Osteocyte (in vitro differentiated cells): ENCODE measurements around the gene TMPRSS11D. TPM values are rescaled to one million over a fixed set of nuclear protein-coding genes. Genes with fewer than 3 reads are reported as not detected.

Experiments used
- DNase-seq: peaks from one replicate; pipeline ENCODE4 v3.0.0; 2021; ENCODE audit warnings: mixed read lengths; ENCODE audit not compliant: unreplicated experiment; ENCODE audit errors: extremely low spot score
- H3K27ac Mint-ChIP-seq: one replicate; pipeline ENCODE4 v1.8.0; 2021; ENCODE audit warnings: mild to moderate bottlenecking, mixed read lengths; ENCODE audit not compliant: unreplicated experiment
- H3K27me3 Mint-ChIP-seq: one replicate; pipeline ENCODE4 v1.8.0; 2021; ENCODE audit warnings: mixed read lengths; ENCODE audit not compliant: unreplicated experiment
- H3K36me3 Mint-ChIP-seq: one replicate; pipeline ENCODE4 v1.8.0; 2021; ENCODE audit warnings: mixed read lengths; ENCODE audit not compliant: unreplicated experiment
- H3K4me1 Mint-ChIP-seq: one replicate; pipeline ENCODE4 v1.8.0; 2021; ENCODE audit warnings: mixed read lengths; ENCODE audit not compliant: unreplicated experiment
- H3K4me3 Mint-ChIP-seq: one replicate; pipeline ENCODE4 v1.8.0; 2021; ENCODE audit warnings: mild to moderate bottlenecking, moderate library complexity, mixed read lengths; ENCODE audit not compliant: unreplicated experiment
- H3K9me3 Mint-ChIP-seq: one replicate; pipeline ENCODE4 v1.8.0; 2021; ENCODE audit warnings: mixed read lengths; ENCODE audit not compliant: unreplicated experiment
- total RNA-seq: library from RNA; stranded (reverse); gene quantifications from 2 replicates; pipeline ENCODE4 v1.2.1, GENCODE V29; 2021
- TF ChIP-seq, protein P1 (sequence below): fragments of 200-600 bp; sonication (generic); IDR thresholded peaks from 2 replicates; pipeline ENCODE4 v1.5.0; 2021; ENCODE audit warnings: antibody characterized with exemption, mild to moderate bottlenecking, moderate library complexity

The TMPRSS11D gene
- total RNA-seq, 1 donor from 2014 or later = not detected

- Mint-ChIP-seq H3K27ac (no peak overlapping the region), H3K4me3 (no peak overlapping the region), H3K36me3 (no peaks in the 10 kb centered on the region), H3K9me3 (no peaks in the 10 kb centered on the region), H3K4me1 (peaks cover 8% of the 10 kb centered on the region), H3K27me3 (no peaks in the 10 kb centered on the region)
- no peak for DNase-seq
- TF ChIP-seq, protein P1, sequence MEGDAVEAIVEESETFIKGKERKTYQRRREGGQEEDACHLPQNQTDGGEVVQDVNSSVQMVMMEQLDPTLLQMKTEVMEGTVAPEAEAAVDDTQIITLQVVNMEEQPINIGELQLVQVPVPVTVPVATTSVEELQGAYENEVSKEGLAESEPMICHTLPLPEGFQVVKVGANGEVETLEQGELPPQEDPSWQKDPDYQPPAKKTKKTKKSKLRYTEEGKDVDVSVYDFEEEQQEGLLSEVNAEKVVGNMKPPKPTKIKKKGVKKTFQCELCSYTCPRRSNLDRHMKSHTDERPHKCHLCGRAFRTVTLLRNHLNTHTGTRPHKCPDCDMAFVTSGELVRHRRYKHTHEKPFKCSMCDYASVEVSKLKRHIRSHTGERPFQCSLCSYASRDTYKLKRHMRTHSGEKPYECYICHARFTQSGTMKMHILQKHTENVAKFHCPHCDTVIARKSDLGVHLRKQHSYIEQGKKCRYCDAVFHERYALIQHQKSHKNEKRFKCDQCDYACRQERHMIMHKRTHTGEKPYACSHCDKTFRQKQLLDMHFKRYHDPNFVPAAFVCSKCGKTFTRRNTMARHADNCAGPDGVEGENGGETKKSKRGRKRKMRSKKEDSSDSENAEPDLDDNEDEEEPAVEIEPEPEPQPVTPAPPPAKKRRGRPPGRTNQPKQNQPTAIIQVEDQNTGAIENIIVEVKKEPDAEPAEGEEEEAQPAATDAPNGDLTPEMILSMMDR = no peak
Observed at GRCh38 chr4:67884701-67885100, 899 bp upstream of the TMPRSS11D start.

GRCh38 chr4:67883458-67883857, 344 bp downstream of the TMPRSS11D start:
- H3K4me1 Mint-ChIP-seq = peaks cover 8% of the 10 kb centered on the region

DNA sequence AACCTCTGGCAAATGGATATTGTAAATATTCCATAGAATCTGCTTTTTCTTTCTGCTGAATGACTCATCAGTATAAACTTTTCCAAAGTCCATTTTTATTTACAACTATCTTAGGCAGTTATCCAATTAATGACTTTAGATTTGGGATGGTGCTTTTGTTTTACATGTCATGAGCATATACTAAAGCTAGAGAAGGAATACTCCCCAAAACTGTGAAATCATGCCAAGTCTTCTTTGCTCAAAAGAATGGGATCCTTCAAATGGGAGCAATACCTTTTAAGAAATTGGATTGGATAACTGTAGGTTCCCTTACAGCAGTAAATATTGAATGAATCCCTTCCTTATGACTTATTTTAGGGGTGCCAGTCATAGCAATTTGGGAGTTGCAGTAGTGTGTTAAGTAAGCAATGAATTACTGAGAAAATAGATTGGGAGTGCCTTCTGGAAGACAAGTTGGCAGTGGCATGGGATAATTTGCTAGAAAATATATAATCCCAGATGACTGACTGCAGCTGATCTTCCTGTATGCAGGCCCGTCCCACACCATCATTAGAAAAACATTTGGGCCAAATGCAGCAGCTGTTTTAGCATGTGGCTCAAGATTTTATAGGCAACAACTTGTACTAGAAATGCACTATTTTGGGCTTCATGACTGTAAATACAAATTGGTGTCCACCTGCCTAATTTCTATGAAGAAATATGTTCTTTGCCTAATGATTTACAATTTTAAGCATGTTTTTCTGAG, 2.8 kb downstream of the TMPRSS11D start:
- TF ChIP-seq, protein P1 = no peak
- peaks cover 3% of the 10 kb centered on the region for H3K27me3 Mint-ChIP-seq
- H3K27ac Mint-ChIP-seq = no peak overlapping the region
- no peaks in the 10 kb centered on the region for H3K9me3 Mint-ChIP-seq
- H3K4me3 Mint-ChIP-seq = no peak overlapping the region
- H3K36me3 Mint-ChIP-seq = no peaks in the 10 kb centered on the region
- H3K4me1 Mint-ChIP-seq = peaks cover 5% of the 10 kb centered on the region
- no peak for DNase-seq

More at GRCh38 chr4:67883458-67883857, 344 bp downstream of the TMPRSS11D start:
- TF ChIP-seq, protein P1 = no peak
- DNase-seq = no peak
- Mint-ChIP-seq H3K9me3 (no peaks in the 10 kb centered on the region), H3K36me3 (no peaks in the 10 kb centered on the region), H3K27ac (no peak overlapping the region), H3K27me3 (no peaks in the 10 kb centered on the region), H3K4me3 (no peak overlapping the region)

GRCh38 chr4:67879486-67879885, 4.3 kb downstream of the TMPRSS11D start:
- H3K4me1 Mint-ChIP-seq = no peaks in the 10 kb centered on the region
- H3K4me3 Mint-ChIP-seq = no peak overlapping the region
- peaks cover 12% of the 10 kb centered on the region for H3K27me3 Mint-ChIP-seq
- no peak for DNase-seq
- H3K27ac Mint-ChIP-seq = no peak overlapping the region
- TF ChIP-seq, protein P1 = no peak
- no peaks in the 10 kb centered on the region for H3K9me3 Mint-ChIP-seq
- no peaks in the 10 kb centered on the region for H3K36me3 Mint-ChIP-seq

- Mint-ChIP-seq H3K27ac (no peak overlapping the region), H3K4me1 (no peaks in the 10 kb centered on the region), H3K9me3 (no peaks in the 10 kb centered on the region), H3K36me3 (no peaks in the 10 kb centered on the region), H3K27me3 (peaks cover 24% of the 10 kb centered on the region), H3K4me3 (no peak overlapping the region)
- TF ChIP-seq, protein P1 = no peak
- DNase-seq = no peak
Observed at GRCh38 chr4:67877086-67877485, 6.7 kb downstream of the TMPRSS11D start.
